Measurements from ENCODE around the gene APBA2.

APBA2 gene

DNA sequence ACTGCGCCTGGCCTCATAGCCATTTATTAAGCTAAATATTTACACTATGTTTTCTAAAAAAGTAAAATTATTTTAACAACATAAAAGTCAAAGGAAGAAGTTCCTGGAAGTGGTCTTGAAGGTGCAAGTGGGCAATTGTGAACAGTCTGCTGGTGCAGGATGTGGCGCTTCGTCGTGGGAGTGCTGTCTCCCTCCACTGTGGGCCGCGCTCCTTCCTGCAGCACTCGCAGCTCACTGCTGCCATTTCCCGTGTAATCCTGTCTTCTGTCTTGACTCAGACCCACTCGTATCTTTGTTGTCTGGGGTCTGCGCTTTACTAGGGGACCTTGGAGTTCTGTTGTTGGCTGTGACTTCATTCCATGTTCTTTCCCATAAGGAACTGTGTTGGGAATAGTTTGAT is 56.3 kb downstream of the APBA2 start:
- peak; percentile 51 for DNase-seq

DNA sequence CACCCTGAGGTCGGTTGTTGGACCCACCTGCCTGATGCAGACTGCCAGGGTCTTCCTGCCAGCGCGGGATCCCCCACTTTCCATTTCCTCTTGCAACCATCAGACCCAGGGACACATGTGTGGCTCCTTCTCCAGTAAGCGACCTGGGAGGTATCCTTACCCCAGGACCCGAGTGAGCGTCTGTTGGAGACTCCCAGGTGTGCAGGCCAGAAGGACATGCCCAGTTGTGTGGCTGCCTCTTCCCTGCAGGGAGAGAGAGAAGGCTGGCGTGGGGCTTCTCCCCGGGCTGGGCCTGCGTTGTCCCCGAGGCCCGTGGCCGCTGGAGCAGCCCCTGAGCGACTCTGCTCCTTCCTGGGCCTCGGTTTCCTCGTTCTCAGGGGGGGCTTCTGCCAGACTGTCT is 56.8 kb downstream of the APBA2 start:
- peak; percentile 23 for DNase-seq

DNA sequence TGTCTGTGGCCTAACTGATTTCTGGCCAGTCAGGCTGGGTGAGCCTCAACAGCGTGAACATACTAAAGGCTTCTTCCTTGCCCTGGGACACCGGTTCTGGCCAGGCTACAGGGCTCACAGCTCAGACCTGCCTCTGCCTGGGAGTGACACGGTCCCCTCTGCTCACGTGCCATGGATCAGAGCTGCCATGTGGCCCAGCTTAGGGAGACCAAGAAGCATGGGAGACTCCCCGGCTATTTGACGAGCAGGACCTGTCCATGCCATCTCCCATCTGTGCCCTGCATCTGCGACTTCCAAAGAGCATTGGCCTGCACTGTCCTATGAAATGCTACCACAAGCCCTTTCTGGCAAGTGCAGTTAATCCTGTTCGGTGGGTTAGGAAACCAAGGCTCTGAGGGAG is 57.4 kb downstream of the APBA2 start:
- peak; percentile 17 for DNase-seq

DNA sequence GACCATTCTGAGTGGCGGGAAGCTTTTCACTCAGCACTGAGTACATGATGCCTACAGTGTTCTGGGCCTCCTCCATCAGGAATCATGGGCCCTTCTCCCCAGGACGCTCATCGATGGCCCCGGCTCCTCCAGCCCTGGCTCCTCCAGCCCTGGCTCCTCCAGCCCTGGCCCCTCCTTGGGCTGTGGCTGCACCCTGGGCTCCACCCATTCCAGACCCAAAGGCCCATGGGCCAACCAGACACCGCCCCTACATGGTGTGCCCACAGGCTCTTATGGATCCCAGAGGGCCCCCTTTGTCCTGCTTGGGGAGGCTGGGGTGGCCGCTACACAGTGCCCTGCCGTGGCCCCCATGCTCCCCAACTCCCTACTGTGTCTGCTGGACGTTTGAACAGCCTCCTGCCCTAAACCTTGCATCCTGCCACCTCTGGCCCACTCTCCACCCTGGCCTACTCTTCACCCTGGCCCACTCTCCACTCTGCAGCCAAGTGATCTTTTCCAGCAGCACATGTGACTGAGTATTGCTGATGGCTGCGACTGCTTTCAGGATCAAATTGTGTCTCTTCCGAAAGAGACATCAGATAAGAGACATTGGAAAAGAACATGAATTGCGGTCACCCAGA is 57.9 kb downstream of the APBA2 start:
- peak; percentile 10 for DNase-seq

DNA sequence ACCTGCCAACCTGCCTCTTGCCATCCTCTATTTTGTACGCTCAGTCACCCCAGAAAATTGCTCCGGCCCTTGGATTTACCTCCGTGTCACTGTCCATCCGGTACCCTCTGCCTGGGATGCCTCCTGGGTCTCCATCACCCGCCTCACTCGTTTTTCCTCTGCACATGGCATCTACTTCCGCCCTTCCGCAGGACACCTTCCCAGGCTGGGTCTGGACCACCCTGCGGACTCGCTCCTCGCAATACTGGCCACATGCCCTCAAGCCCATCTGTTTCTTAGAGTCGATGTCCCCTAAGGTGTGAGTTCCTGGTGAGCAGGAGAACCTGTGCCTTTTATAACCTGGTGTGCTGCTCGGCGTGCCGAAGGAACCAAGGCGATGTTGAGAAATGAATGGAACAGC is 58.5 kb downstream of the APBA2 start:
- DNase-seq: peak; percentile 16

DNA sequence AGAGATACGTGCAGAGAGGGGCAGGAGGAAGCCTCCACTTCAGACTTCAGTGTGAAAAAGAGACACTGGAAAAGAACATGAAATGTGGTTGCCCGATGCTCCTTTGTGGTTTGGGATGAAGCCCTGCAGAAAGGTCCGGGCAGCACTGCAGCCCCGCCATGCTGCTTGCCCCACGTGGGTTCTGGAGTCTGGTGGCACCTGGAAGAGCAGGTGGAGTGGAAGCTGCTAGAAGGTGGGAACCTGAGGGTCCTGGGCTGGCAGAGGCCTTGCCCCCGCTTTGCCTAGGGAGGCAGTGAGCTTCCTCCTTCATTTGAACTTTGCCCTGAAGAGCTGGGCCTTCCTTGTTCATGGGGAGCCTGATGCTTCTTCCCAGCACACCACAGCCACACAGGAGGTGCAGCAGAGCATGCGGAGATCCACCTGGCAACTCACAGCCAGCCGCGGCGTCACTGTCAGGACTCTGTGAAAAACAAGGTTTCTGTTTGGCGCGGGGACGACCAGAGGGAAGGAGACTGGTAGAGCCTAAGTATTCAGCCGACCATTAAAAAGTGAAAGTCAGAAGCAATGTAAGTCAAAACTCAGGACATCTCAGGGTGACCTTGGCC is 59.0 kb downstream of the APBA2 start:
- peak; percentile 16 for DNase-seq

DNA sequence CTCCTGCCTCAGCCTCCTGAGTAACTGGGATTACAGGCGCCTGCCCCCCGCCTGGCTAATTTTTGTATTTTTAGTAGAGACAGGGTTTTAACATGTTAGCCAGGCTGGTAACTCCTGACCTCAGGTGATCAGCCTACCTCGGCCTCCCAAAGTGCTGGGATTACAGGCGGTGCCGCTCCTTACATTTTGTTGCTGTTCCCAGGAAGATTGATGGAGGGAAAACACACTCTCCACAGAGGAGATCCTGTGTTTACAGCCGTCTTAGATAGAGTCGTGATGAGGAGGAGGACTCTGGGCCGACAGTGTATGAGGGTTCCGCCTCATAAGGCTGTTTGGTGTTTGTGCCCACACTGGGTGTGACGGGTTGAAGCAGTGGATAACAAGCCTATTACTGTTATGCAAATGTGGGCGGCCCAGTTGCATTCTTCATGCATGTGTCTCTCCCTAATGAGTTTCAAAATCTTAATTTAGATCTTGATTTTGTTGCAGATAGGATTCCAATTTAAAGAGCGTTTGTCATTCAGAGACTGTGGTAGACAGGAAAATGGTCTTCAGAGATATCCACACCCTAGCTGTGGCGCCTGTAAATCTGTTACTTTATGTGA is 60.0 kb downstream of the APBA2 start:
- peak; percentile 19 for DNase-seq

DNA sequence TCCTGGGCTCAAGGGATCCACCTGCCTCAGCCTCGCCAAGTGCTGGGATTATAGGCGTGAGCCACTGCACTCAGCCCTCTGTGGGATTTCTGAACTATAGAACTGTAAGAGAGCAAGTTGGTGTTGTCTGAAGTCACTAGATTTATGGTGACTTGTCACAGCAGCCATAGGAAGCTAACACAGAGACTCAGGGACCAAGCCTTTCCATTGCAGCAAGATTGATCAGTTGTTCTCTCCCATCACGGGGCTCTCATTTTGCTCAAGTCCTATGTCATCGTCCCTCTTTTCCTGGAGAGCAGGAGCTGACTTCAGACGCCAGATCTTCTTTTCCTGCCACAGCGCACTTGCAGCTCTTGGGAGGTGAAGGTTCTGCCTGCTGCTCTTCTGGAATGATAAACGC is 61.0 kb downstream of the APBA2 start:
- no peak for DNase-seq

DNA sequence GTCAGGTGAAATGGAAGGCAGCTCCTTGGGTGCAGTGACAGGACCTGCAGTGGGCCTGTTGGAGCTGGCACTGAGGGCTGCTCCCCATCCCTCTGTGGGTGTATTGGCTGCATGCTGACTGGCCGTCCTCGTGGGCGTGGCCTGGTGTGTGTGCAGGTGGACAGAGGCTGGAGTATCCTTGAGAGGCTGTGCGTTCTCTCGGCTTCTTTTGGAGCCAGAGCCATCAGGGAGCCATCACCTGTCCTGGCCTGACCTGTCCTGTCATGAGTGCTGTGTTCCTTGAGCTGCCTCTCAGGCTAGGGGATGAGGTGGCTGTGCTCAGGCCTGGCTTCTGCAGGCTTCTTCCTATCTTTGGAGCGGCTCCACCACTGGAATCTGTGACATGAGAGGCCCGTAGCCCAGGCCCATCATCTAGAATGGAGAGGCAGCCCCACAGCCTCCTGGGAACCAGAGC is 61.5 kb downstream of the APBA2 start:
- DNase-seq: no peak

DNA sequence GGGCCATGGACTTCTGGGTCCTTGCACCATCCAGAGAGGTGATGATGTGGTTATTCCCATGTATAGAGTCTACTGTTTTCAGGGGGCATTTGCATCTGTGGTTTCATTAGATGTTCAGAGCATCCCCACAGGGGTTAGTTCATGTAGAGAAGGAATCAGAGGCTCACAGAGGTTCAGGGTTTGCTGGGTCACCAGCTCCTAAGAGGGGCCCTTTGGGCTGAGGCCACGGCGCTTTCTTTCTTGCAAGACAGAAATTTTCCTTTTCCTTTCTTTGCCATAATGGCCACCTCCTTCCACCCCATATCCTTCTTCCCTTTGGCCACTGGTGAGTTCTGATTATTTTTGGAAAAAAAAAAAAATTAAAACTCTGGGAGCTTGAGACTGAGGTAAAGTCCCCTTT is 62.3 kb downstream of the APBA2 start:
- no peak for DNase-seq

DNA sequence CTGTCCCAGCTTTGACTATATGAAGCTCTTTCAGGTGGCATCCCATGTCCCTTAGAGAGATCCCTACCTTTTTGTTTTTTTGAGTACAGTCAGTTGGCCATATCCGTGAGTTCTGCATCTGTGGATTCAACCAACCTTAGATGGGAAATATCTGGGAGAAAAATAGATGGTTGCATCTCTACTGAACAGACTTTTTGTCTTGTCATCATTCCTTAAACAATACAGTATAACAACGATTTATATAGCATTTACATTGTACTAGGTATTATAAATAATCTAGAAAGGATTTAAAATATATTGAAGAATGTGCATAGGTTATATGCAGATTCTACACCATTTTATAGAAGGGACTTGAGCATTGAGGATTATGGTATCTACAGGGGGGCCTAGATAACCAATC is 65.1 kb downstream of the APBA2 start:
- no peak for DNase-seq

DNA sequence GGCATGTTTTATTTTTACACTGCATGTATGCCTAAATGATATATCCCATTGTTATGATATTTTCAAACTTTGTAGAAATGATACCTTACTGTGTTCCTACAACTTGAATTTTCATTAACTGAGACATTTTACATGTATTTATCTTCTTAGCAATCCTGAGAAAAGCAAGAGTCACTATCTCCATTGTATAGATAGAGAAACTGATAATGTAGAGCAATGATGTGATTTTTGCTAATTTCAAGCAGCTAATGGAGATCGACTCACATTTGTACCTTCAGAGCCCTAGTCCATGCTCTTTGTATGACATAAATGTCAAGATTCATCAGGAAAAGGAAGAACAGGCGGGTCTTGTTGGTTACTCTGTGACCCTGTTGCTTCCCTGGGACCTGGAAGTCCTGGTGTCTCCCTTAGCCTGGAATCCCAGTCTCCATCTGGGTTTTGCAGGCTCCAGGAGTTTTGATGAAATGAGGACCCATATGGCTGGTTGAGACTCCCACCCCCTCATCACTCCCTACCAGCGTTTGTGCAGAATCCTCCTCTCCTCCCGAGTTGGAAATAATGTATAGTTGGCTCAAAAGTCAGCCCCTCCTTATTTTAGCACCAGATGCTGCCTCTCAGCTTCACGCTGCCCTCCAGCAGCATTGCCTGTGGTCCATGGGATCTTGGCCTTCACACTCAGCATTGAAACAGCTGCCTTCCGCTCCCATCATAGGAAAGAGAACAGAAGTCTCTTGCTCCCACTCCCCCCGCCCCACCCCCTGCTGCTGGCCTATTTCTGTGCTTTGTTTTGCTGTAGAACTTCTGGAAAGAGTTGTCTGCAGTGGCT is 67.1 kb downstream of the APBA2 start:
- no peak for DNase-seq

DNA sequence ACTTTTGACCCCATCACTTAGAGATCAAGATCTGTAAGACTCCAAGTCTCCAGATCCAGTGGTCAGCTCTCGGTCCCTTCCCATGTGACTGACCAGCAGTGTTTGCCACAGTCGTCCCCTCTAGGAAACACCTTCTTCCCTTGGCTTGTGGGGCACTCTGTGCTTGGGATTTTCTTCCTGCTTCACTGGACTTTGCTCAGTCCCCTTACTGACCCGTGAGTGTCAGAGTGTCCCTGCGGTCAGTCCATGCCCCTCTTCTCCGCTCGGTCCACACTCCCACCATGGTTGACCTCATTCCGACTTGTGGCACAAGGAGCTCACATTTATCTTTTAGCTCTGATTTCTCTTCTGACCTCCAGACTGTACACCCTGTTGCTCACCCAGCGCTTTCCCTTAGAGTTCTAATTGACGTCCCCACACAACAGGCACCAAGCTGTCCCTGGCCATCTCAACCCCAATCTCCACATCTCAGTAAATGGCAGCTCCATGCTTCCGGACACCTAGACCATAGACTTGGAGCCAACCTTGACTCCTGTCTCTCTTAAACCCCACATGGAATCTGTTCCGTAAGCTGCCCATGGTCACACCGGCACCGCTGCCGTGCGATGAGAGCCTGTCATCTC is 67.9 kb downstream of the APBA2 start:
- no peak for DNase-seq

DNA sequence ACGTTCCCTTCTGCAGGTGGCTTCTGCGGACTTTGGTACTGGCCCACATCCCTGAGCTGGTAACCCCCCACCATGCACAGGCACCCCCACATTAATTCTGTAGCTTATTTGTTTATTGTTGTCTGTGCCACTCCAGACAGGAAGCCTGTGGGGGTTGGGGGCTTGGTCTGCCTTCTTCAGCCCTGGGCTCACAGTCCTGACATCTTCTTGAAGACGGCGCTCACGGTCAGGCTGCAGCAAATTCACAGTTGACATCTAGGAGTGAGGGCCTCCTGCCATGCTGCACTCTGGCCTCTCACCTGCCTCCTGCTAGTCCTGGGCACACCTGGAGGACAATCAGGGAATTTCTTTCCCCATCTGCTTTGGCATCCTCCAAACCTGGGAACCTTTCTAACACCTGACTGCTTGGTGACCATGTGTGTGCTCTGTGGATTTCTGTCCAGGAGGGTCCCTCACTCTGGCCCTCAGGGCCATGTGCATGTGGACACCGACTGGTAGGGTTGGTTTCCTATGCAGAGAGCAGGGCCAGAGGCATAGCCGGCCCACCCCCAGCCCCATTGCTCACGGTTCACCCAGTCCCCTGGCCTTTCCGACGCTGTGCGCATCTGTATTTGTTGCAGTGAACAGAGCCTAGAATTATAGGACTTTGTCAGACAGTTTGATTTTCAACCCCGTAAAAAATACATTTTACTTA is 68.8 kb downstream of the APBA2 start:
- no peak for DNase-seq

DNA sequence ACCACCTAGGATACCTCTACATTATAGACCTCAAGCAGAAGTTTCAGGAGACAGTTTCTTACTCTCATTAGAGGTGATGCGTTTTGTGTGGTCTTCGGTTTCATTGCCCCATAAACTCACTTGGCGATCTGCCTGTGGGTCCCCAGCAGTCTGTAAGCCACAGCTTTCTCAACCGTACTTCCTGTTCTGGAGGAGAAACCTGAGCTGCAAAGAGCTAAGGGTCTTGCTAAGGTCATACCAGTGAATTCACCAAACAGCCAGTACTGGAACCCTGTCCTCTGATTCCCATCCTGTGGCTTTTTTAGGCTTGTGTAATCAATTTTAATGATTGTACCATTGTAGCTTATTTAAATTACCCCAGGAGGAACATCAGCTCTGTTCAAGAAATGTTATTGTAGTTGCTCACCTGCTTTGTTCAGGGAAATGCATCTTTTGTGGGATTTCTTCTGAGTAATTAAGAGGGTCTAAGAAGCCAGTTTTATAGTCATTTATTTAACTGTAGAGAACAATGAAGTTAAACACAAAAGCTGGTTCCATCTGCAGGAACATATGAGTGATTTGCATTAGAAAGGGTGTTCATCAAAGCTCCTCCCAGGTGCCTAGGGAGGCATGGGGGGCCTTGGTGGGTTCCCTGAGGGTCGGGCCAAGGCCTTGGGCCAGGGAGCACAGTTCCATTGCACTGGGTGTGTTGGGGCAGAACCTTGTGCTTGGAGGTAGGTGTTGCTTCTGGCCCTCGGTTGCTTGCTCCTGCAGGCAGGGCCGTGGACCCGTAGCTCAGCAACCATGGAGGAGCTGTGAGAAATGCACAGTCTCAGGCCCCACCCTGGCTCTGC is 69.6 kb downstream of the APBA2 start:
- DNase-seq: peak; percentile 24

DNA sequence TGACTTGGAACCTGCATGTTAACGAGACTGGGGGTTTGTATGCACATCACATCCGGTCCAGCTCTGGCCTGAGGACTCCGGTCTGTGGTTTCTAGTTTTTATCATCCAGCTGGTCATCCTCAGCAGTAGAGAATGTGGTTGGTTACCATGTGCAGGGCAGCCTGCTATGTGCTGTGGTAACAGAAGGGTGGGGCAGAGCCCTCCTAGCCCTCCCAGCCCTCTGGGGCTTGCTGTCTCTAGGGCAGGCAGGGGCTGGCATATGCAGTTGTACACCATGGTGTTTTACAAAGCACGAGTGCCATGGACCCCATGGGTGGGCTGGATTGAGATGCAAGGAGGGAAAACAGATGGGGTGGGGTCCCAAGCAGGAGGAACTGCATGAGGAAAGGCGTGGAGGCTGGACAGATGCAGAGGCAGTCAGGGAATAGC is 70.2 kb downstream of the APBA2 start:
- no peak for DNase-seq

DNA sequence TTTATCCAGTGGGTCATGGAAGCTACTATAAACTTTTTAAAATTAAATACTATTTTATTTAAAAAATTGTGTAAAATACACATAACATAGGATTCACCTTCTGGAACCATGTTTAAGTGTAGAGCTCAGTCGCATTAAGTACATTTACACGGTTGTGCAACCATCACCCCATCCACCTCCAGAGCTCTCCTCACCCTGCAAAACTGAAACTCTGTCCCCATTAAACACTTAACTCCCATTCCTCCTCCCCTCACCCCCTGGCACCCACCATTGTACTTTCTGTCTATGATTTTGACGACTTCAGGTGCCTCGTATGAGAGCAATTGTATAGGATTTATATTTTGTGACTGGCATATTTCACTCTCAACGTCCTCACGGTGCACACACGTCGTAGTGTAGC is 70.7 kb downstream of the APBA2 start:
- DNase-seq: no peak

DNA sequence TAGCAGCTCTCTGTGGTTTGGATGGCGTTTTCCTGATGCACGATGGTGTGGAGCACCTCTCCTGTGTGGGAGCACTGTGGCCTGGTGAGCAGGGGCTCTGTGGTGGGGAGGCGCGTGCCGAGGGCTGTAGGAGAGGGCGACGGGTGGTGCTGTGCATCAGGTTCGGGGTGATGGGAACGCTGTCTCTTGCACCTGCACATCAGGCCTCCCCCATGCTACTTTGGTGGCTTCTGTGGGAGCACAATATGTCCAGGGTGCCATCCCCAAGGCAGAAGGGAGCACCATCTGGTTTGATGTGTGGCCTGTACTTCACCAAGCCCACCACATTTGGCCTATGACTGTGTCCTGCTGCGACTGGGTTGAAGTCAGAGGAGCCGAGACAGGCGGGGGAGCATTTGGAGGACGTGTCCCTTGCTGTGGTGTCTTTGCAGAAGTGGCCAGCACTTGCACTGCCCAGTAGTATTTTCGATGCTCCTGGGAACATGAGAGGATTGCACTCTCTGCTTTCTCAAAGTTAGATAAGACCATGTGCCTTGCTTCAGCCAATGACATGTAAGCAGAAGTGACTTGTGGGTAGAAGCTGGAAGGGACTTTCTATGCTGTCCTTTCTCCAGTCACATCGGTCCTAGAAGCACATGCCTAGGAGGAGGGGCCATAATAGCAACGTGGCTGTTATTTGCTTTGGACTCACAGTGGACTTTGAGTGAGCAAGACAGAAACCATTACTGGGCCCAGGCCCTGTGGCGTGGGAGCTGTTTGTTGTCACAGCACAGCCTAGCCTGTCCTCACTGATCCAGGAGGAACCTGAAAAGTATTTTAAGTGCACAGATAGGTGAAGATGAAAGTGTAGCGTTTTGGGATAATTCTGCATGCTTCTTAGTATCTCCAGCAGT is 72.1 kb downstream of the APBA2 start:
- no peak for DNase-seq

DNA sequence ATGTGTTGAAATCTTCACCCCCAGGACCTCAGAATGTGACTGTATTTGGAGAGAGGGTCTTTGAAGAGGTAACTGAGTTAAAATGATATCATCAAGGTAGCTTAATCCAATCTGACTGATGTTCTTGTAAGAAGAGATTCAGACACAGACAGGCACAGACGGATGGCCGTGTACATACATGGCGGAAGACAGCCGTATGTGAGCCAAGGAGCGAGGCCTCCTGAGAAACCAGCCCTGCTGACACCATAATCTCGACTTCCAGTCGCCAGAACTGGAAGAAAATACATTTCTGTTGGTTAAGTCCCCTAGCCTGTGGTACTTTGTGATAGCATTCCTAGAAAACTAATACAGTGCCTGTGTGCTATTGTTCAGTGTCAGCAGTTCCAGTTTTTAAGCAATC is 73.6 kb downstream of the APBA2 start:
- DNase-seq: no peak

DNA sequence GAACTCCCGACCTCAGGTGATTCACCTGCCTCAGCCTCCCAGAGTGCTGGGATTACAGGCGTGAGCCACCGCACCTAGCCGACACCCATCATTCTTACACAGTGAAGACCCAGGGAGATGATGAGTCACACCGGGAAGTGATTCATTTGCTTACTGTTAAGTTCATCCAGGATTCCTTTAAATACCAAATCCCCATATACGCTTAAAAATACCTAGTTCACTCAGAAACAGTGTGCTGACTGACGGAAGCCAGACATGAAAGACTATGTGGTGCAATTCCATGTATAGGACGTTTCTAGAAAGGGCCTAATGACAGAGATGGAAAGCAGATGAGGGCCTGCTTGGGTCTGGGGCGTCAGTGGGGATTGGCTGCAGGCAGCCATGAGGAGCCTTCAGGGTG is 75.2 kb downstream of the APBA2 start:
- no peak for DNase-seq

DNA sequence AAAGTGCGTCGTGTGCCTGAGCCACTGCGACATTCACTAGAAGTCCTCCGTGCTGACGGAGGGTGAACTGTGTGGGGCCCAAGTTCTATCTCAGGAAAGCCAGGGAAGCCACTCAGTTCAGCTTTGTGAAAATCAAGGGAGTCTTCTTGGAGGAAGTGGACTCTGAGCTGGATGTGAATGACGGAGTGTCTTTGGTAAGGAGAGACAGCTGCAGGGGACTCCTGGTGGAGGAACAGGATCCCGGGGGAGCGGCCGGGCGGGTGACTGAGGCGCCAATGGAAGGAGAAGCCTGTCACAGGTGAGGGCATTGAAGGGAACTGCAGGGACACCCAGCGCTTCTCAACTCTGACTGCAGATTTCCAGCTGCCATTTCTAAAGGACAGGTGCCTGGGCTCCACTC is 75.6 kb downstream of the APBA2 start:
- no peak for DNase-seq
